ENCODE data around the gene UVRAG. TPM values are rescaled to one million over a fixed set of nuclear protein-coding genes. Genes with fewer than 3 reads are reported as not detected.

The UVRAG gene
- total RNA-seq, 1 donor from 2014 or later, result 14.7 TPM

GRCh38 chr11:76170468-76170867 is 355.5 kb downstream of the UVRAG start:
- intact Hi-C loops (cut with DNase I), result no loop called here
- no peak for DNase-seq
- ATAC-seq (ENCODE audit: poor library complexity), result no peak

DNA sequence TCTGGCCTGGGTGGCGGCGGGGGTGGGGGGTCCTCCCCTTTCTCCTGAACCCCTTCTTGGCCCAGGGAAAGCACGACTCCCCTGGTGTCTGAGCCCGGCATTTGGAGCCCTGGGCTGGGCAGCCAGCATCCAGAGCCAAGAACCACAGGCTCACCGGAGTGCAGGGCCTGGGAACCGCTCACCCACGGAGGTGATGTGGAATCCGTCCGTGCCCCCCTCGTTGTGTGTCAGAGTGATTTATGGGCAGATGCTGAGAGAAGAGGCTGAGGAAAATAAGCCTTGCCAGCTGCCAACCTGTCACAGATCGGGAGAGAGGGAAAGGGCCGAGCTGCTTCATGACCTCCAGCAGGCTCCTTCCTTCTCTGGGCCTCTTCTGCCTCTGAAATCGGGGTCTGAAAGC is 357.6 kb downstream of the UVRAG start:
- no peak for ATAC-seq (ENCODE audit: poor library complexity)
- intact Hi-C loops (cut with DNase I), result no loop called here
- no peak for DNase-seq

- no peak for DNase-seq
- ATAC-seq (ENCODE audit: poor library complexity), result no peak
- intact Hi-C loops (cut with DNase I), result no loop called here
Observed at GRCh38 chr11:76173663-76174062, 358.7 kb downstream of the UVRAG start.

- ATAC-seq (ENCODE audit: poor library complexity) (no peak), DNase-seq (no peak)
- intact Hi-C loops (cut with DNase I), result no loop called here
Observed at GRCh38 chr11:76174330-76174729, 359.3 kb downstream of the UVRAG start.

DNA sequence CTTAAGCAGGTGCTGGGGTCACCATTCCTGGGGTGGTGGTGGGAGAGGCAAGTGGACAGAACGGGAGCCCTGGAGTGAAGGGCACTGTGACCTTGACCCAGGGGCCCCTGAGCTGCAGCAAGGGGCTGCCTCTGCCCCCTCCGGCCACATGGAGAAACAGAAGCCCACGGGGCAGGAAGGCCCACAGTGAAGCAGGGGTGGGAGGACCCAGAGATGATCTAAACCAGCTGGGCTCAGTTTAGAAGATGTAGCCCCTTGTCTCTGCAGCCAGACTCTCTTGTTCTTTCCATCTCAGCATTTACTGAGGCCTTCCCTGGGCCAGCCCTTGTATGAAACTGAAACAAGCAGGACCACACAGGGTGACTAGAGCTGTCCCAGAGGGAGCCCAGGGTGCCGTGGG is 360.8 kb downstream of the UVRAG start:
- intact Hi-C loops (cut with DNase I), result no loop called here
- DNase-seq, result no peak
- no peak for ATAC-seq (ENCODE audit: poor library complexity)

DNA sequence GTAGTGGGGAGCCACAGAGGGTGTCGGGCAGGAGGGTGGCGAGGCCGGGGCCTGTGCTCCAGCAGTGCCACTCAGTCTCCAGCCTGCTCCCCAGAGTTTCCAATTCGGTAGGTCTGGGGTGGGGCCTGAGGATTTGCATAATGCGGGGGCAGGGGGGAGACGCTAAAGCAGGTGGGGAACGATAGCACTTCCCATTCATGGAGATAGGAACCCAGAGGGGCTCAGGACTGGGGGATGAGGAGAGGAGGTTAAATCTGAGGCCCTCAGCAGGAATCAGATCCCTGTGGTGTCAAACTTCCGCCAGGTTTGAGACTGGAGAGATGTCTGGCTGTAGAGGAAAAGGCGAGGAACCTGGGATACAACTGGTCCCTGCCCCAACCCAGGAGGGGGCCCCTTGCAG is 361.5 kb downstream of the UVRAG start:
- ATAC-seq (ENCODE audit: poor library complexity) (no peak), DNase-seq (no peak)
- intact Hi-C loops (cut with DNase I), result no loop called here

DNA sequence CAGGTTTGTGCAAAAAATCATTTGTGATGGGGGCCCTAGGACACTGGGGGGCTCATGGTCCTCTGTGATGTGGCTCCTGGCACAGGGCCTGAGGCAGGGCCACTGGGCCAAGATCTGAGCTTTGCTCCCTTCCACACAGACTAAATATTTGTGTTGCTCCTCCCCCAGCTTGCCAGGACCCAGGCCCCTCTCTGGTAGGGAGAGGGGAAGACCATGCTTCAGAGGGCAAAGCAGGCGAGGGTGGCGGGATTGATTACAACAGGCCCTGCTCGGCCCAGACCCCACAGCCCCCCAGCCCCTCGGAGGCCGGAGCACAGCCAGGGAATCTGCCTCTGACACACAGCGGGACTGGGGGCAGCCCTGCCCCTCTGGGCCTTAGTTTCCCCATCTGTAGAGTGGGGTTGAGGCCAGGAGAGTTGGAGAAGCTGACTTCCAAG is 362.3 kb downstream of the UVRAG start:
- ATAC-seq (ENCODE audit: poor library complexity), result no peak
- intact Hi-C loops (cut with DNase I), result no loop called here
- DNase-seq, result no peak

- no peak for DNase-seq
- no peak for ATAC-seq (ENCODE audit: poor library complexity)
- intact Hi-C loops (cut with DNase I), result no loop called here
Observed at GRCh38 chr11:76179147-76179546, 364.1 kb downstream of the UVRAG start.

GRCh38 chr11:76181371-76181770 is 366.4 kb downstream of the UVRAG start:
- intact Hi-C loops (cut with DNase I), result no loop called here
- ATAC-seq (ENCODE audit: poor library complexity), result no peak

DNA sequence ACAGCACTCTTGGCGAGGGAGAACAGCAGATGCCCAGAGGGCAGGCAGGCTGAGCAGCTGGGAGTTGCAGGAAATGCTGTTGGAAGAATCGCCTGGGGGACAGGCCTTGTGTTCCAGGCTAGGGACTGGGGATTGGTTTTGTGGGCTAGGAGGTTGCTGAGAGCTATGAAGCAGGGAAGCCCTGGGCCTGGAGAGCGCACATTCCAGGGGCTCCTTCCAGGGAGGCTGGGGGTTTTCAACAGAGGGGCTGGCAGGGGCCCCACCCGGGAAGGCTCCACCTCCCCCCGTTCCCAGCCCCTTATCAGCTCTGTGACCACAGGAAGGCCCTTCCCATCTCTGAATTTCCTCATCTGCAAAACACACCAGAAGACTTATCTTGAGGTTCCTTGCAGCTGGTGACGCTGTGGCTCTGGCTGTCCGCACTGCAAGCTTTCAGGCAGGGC is 369.6 kb downstream of the UVRAG start:
- intact Hi-C loops (cut with DNase I), result no loop called here
- no peak for ATAC-seq (ENCODE audit: poor library complexity)
- DNase-seq, result no peak

More at GRCh38 chr11:76181371-76181770, 366.4 kb downstream of the UVRAG start:
- DNase-seq, result no peak

DNA sequence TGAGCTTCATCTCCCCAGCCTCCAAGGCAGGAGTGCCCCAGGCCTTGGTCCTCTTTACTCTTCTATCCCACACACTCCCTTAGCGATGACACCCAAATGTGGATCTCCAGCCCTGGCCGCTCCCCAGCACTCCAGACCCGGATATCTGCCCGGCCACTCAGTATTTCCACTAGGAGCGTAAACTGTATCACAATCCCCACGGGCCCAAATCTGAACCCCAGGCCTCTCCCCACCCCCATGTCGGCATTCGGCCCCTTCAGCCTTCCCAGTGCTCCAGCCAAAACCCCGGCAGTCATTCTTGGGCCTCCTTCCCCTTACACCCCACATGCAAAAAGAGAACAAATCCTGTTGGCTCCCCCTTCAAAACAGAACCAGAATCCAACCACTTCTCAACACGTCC is 370.5 kb downstream of the UVRAG start:
- DNase-seq, result peak; percentile 54
- ATAC-seq (ENCODE audit: poor library complexity), result peak; percentile 23
- intact Hi-C loops (cut with DNase I), result no loop called here

- ATAC-seq (ENCODE audit: poor library complexity) (peak; percentile 45), DNase-seq (peak; percentile 76)
- intact Hi-C loops (cut with DNase I), result no loop called here
Observed at GRCh38 chr11:76185931-76186401, 371.0 kb downstream of the UVRAG start.

- ATAC-seq (ENCODE audit: poor library complexity), result peak; percentile 34
- DNase-seq, result no peak
- intact Hi-C loops (cut with DNase I), result no loop called here
Observed at GRCh38 chr11:76186776-76187279, 371.8 kb downstream of the UVRAG start.

- DNase-seq, result no peak
- ATAC-seq (ENCODE audit: poor library complexity), result no peak
- intact Hi-C loops (cut with DNase I), result no loop called here
Observed at GRCh38 chr11:76188873-76189272, 373.9 kb downstream of the UVRAG start.

DNA sequence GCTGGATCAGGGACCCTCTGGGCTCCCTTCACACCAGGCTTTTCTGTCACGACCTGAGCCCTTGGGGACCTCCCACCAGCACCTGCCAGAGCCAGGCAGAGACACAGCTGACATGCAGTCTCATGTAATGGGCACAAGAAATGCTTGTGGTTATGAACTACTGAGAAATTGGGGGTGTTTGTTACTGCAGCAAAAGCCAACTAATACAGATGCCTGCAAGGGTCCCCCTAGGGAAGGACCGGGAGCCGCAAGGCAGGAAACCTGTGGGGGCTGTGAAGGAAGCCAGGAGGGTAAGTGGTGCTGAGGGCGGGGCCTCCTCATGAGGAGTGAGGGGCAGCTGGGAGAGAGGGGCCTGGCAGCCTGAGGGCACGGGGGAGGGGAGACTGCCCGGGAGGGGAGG is 374.7 kb downstream of the UVRAG start:
- ATAC-seq (ENCODE audit: poor library complexity) (no peak), DNase-seq (no peak)
- intact Hi-C loops (cut with DNase I), result no loop called here

DNA sequence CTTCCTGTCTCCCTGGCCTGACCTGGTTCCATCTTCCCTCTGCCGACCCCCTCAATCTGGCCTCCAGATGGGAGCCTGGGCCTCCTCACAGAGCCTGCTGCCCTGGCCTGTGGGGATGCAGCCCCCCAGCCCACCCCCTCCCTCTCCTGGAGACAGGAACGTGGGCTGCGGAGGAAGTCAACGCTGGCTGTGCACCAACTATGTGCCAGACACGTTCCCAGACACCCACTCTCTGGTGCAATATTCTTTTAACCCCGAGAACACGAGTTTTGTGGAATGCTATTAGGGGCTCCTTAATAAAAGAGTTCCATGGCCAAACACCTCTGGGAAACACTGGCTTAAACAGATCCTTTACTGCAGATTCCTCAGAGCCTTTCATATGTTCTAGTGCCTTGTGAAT is 375.4 kb downstream of the UVRAG start:
- intact Hi-C loops (cut with DNase I), result no loop called here
- DNase-seq, result no peak
- no peak for ATAC-seq (ENCODE audit: poor library complexity)

Other genes starting within 250 kb of the UVRAG start
- gene MAP6, start 146.2 kb upstream of the UVRAG start, total RNA-seq, result 4.9 TPM
- gene MOGAT2, start 97.4 kb upstream of the UVRAG start, total RNA-seq, result 0.13 TPM
- 20.7 TPM for gene DGAT2, start 46.4 kb upstream of the UVRAG start, total RNA-seq